Stimulated activated naive CD4-positive, alpha-beta T cell treated with Interleukin-2 at 50 U/mL for 16 hours (primary cell): ENCODE measurements around the gene TTL.
"Not testable (repeated sequence)": the region's sequence is repeated elsewhere in the genome, so short reads cannot be mapped to it uniquely, and the experiment has no call there.

Source experiments
- DNase-seq: peaks from one replicate; lab custom pipeline; 2025; lab: John Stamatoyannopoulos, UW

Gene TTL

DNA sequence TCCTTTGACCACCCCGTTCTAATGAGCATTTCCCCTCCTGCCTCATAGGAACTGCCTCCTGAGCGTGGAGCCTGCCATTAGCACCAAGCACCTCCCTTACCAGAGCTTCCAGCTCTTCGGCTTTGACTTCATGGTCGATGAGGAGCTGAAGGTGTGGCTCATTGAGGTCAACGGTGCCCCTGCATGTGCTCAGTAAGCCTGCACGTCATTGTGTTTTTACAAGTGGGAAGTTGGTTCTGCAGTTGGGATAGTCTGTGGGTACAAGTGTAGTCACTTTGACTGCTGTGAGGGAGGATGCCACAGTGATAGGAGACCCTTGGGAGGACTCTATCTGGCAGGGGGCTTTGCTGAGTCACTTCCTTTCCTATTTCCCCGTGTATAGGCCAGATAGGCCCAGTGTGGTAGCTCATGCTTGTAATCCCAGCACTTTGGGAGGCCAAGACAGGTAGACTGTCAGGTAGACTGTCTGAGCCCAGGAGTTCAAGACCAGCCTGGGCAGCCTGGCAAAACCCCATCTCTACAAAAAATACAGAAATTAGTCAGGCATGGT, 38.4 kb downstream of the TTL start:
- DNase-seq, result no peak

DNA sequence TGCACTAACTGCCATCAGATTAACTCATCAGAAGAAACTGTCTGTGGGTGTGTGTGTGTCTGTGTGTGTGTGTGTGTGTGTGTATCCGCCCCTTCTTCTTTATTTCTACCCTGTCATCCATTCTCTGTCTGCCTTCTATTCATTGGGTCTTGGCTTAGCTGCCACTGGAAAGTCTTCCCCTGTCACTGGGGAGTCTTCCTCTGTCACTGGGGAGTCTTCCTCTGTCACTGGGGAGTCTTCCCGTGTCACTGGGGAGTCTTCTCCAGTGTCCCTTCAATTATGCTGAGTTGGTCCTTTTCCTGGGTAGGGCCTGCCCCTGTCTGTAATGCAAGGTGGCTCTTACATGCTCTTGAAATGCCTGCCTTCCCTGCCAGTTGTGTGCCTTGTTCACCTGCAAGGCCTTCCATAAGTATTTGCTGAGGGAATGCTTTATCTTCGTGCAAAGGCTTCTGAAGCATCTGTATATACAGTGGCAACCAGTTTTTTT, 41.4 kb downstream of the TTL start:
- no peak for DNase-seq

DNA sequence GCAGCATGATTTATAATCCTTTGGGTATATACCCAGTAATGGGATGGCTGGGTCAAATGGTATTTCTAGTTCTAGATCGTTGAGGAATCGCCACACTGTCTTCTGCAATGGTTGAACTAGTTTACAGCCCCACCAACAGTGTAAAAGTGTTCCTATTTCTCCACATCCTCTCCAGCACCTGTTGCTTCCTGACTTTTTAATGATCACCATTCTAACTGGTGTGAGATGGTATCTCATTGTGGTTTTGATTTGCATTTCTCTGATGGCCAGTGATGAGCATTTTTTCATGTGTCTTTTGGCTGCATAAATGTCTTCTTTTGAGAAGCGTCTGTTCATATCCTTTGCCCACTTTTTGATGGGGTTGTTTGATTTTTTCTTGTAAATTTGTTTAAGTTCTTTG, 42.3 kb downstream of the TTL start:
- not testable (repeated sequence) for DNase-seq

DNA sequence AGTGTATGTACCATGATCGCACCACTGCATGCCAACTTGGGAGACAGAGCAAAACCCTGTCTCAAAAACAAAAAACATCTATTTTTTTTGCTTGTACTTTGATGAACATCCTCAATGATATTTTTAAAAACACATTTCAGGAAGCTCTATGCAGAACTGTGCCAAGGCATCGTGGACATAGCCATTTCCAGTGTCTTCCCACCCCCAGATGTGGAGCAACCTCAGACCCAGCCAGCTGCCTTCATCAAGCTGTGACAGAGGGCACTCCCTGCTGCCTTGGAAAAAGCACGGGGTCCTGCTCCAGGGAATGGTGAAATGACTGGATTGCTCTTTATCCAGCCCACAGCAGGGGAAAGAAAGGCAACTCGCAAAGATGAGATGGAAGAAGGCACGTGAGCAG, 46.6 kb downstream of the TTL start:
- no peak for DNase-seq

DNA sequence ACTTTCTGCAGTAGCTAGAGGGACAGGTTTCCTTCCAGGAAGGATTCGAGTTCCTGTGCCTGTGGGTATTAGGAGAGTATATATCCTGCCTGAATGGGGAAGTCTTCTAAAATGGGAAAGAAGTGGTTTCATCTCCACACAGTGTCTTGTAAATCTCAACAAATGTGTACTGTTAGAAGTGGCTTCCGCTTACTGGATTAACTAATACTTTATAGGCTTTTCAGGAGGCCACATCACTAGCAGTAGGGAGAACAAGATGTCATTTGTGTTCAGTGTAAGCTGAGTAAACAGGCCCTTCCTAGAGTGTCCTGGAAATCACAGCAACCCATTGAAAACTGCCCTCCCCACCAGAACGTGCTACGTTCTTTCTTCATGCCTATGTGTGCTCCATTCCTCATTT, 47.8 kb downstream of the TTL start:
- DNase-seq, result no peak

DNA sequence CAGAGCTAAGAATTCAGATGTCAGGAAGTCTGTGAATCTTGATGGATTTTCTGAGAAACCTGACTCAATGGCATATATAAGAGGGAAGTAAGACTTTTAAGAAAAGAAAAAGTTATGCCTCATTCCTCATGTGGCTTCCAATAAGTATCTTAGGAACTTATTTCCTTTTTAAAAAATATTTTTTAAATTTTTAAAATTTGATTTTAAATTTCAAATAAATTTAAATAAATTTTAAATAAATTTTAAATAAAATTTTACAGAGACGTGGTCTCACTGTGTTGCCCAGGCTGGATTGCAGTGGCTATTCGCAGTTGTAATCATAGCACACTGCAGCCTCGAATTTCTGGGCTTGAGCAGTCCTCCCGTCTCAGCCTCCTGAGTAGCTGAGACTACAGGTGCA, 48.8 kb downstream of the TTL start:
- DNase-seq, result no peak

DNA sequence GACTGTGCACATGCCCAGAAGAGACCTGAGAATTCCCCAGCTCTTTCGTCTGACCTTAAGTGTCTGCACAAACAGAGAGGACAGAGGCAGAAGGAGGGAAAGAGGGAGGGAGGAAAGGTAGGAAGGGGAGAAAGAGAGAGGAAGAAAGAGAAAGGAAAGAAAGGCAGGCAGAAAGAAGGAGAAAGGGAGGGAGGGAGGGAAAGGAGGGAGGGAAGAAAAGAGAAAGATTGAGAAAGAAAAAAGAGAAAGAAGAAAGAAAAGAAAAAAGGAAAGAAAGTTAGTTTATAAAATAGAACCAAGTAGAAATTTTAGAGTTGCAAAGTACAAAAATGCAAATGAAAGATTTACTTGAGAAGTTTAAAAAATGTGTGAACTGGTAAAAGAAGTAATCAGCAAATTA, 52.9 kb downstream of the TTL start:
- no peak for DNase-seq

DNA sequence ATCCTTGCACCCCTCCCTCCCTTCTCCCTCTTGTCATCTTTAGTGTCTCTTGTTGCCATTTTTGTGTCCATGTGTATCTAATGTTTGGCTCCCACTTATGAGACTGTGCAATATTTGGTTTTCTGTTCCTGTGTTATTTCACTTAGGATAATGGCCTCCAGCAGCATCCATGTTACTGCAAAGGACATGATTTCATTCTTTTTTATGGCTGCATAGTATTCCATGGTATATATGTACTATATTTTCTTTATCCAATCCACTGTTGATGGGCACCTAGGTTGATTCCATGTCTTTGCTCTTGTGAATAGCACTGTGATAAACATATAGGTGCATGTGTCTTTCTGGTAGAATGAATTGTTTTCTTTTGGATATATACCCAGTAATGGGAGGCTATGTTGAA, 54.7 kb downstream of the TTL start:
- DNase-seq, result not testable (repeated sequence)

DNA sequence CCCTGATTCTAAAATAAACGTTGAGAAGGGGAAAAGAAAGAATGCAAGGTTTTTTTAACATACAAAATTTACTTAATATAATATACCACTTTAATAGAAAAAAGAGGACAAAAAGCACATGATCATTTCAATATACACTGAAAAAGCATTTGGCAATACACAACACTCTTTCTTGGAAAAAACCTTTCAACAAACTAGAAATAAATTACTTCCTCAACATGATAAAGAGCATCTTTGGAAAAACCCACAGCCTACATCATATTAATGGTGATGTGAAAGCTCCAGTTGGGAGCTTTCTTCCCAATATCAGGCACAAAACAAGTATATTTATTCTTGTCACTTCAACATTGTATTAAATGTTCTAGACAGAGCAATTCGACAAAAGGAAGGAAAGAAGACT, 57.4 kb downstream of the TTL start:
- no peak for DNase-seq

DNA sequence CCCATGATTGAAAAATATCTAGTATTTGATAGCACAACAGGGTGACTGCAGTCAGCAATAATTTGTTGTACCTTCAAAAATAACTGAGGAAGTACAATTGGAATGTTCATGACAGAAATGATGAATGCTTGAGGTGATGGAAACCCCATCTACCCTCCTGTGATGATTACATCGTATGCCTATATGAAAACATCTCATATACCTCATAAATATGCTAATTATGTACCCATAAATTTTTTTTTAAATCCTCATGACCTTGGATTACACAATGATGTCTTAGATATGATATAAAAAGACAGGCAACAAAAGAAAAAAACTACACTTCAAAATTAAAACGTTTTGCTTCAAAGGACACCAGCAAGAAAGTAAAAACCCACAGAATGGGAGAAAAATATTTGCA, 59.0 kb downstream of the TTL start:
- DNase-seq, result no peak

DNA sequence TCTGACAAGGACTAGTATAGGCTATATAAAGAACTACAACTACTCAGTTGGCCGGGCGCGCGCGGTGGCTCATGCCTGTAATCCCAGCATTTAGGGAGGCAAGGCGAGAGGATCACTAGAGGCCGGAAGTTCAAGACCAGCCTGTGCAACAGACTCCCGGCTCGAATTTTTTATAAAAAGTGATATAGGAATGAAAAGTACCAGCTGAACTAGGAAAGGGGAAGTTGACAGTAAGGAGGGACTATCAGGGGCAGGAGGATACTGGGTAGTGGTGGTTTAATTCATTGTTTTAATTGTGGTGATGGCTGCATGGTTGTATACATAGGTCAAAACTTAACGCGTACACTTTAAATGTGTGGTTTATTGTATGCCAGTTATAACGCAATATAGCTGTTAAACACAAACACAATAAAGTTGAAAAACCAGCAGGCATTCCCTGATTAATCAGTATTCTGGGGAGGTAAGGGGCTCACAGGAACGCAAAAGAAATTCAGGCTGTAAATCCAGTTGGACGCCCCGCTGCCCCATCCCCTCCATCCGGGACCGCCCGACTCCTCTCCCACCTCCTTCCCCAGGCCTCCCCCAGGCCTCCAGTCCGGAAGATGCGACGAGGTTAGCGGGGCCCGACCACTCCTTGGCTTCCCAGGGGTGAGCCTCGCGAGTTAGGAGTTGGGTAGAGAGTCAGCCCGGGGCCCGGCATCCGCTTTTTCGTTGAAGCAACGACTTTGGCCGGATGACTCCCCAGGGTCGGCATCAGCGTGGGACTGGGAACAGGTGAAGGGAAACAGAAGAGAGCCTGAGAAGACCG, 59.6 kb downstream of the TTL start:
- DNase-seq, result peak; percentile 74

DNA sequence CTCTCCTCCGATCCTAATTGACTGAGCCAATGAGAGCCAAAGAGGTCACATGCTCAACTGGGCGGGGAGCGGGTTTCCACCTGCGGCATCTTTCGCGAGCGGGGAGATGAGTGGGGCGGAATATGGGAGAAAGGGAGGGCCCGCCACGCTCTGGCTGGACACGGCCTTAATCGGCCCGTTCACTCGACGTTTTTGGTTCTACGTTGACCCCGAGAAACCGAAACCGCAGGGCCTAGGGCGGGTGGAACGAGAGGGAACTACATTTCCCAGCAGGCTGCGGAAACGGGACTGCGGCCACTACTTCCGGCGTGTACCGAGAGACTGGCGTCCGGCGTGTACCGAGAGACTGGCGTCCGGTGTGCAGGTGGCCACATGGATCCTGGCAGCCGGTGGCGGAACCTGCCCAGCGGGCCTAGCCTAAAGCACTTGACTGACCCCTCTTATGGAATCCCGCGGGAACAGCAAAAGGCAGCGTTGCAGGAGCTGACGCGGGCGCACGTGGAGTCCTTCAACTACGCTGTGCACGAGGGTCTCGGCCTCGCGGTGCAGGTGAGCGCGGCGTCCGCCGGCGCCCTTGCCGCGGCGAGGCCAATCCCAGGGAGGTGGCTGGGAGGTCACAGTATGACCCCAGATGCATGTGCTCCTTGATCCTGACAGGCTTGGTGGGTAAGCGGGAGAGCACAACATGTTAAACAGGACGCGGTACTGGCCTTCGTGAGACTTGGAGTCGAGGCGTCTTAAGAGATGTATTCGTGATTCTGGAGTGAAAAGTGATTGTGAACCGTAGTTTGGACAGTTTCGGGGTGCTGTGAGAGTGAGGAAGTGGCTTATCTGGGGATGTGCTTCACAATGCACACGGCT, 60.4 kb downstream of the TTL start, which contains the start of gene POLR1B:
Gene POLR1B, plus strand, starts transcription at position 343 of the 861 bp plus-strand sequence. Its CDS starts 30 bp downstream, at position 373.
- DNase-seq, result peak; percentile 78

DNA sequence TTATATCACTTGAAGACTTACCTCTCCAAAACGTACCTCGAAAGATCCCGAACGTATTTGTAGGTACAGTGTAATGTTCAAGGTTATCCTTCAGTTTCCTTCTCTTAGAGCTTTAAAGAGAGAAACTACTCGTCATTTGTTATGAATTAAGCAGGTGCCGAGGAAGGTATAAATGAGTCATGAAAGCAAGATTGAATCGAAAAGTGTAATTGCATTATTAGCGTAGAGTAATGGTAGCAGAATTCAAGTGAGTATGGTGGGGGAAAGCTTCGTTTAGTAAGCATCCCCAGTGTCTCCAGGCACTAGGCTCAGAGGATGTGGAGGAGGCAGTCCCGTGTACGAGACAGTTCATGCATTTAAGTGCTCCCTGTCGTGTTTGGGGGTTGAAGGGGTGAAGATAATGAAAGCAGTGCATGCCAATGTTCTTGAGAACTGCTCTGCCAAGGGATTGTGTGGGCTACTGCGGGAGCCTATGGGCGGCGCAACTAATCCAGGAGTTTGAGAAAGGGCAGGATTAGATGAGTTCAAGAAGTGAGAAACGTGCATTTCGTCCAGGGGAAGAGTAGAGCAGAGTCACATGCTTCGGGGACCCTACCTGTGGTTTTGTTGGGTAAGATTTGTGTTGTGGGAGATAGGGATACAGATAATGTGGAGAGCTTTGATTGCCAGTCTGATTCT, 61.2 kb downstream of the TTL start:
- DNase-seq, result peak; percentile 21

DNA sequence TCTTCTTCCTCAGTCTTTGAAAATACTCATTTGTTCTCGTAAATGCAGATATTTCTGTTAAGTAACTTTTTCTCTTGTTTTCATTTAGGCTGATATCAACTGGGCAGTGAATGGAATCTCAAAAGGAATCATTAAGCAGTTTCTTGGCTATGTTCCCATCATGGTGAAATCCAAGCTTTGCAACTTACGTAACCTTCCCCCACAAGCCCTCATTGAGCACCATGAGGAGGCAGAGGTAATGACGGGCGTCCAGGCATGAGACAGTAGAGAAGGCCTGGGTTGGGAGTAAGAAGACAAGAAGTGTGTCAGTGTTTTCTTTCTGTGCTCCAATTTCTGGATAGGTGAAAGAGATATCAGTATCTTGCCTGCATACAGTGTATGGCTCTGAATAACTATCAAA, 65.4 kb downstream of the TTL start:
- no peak for DNase-seq

DNA sequence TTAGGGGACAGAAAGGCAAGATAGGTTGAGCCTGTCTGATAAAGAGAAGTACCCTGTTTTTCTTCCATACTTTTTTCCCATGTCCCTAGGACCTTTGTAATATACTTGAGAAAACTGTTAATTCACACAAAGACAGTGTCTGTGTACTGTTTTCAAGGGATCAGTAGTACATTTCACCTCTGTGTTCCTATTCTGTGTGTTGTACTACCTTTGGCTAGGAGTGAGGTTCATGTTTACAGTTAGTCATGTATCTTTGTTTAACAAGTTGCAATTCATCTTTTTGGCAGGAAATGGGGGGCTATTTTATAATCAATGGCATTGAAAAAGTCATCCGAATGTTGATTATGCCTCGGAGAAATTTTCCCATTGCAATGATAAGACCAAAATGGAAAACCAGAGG, 67.0 kb downstream of the TTL start:
- DNase-seq, result no peak

DNA sequence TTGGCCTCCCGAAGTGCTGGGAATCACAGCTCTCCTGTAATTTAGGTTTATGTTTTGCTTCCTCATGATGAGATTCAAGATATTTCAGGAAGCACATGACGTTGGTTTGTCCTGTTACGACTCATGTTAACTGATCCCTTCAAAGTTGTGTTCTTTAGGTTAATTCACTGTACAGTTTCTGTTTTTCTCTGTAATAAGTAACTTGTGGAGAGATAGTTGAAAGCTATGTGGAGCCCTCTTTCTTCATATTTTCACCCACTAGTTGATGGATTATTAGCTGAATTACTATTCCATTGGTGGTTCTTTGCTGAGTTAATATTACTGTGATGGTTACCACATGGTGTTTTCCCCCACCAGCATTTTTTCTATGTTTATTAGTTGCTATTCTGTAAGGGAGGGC, 84.1 kb downstream of the TTL start:
- DNase-seq, result no peak

DNA sequence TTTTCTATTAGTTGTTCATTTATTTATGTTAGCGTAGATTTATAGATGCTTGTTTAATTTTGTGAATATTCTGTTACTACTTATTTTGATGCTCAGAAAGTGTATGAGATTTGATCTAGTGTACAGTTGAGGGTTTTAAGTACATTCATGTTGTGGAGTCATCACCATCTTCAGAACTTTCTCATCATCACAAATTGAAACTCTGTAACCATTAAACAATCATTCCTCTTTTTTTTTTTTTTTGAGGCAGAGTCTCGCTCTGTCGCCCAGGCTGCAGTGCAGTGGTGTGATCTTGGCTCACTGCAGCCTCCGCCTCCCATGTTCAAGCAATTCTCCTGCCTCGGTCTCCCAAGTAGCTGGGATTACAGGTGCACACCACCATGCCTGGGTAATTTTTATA, 84.6 kb downstream of the TTL start:
- DNase-seq, result not testable (repeated sequence)

DNA sequence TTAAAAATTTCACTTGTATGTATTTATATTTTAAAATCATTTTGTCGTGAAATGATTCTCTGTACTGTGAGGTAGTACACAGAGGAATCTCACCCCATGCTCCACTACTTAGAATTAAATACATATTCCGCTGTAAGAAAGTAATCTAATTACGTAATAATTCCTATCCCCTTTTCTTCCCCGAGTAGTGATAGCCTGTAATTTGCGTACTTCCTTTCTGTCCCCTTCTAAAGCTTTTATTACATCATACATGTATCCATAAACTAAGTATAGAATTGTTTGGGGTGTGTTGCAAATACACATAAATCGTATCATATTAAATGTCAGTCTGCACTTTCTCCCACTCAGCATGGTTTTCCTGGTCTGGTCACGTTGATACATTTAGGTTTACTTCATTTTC, 90.0 kb downstream of the TTL start:
- DNase-seq, result no peak

DNA sequence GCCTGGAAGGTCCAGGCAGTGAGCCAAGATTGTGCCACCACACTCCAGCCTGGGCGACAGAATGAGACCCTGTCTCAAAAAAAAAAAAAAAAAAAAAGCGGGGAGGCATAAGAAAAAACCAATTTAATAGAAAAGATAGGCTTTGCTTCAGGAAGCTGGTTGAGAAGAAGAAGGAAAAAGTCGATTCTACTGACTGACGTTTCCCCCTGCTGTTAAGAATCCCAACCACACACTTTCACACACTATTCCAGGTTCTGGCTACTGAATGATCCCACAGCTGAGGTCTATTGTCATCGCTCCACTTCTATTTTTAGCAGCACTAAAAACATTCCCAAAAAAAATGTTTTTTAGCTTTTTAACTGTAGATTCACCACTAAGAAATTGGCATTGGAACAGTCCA, 95.8 kb downstream of the TTL start:
- DNase-seq, result no peak

DNA sequence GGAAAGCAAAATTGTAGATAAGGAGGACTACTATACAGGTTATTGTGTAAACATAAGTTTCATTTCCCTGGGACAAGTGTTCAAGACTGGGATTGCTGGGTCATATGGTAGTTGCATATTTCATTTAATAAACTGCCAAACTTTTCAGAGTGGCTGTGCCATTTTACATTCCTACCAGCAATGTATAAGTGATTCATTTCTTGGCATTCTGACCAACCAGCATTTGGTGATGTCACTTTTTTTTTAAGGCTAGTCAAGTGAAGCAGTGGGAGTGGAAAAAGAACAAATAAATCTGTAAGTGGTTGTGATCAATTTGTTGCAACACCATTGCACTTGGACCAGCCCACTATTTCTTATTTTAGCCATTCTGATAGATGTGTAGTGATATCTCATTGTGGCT, 97.3 kb downstream of the TTL start:
- DNase-seq, result no peak

DNA sequence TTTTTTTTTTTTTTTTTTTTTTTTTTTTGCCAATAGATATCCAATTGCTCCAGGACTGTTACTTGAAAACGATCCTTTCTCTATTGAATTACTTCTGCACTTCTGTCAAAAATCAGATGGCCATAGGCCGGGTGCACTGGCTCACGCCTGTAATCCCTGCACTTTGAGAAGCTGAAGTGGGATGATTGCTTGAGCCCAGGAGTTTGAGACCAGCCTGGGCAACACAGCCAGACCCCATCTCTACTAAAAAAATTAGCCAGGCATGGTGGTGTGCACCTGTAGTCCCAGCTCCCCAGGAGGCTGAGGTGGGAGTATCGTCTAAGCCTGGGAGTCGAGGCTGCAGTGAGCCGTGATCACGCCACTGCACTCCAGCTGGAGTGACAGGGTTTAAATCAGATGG, 98.1 kb downstream of the TTL start:
- no peak for DNase-seq

DNA sequence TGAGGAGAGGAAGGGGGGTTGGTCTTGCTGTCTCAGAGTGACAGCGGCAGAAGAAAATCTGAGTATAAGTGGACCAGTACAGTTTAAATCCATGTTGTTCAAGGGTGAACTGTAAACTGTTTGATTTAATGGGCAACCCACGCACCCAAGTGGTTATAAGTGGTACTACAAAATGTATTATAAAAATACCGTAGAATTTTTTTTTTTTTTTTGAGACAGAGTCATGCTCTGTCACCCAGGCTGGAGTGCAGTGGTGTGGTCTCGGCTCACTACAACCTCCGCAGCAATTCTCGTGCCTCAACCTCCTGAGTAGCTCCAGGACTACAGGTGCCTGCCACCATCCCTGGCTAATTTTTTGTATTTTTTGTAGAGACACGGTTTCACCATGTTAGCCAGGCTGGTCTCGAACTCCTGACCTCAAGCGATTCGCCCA, 100.4 kb downstream of the TTL start:
- peak; percentile 16 for DNase-seq
